ENCODE results near the gene ZNF786.
"Not testable (repeated sequence)": the region's sequence is repeated elsewhere in the genome, so short reads cannot be mapped to it uniquely, and the experiment has no call there.

Gene ZNF786

DNA sequence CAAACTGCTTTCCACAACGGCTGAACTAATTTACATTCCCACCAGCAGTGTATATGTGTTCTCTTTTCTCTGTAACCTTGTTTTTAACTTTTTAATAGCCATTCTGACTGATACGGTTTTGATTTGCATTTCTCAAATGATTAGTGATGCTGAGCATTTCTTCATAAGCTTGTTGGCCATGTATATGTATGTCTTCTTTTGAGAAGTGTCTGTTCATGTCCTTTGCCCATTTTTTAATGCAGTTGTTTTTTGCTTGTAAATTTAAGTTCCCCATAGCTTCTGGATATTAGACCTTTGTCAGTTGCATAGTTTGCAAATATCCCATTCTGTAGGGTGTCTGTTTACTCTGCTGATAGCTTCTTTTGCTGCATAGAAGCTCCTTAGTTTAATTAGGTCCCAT, 6.1 kb downstream of the ZNF786 start:
- DNase-seq (ENCODE audit: low read depth in 1 of 2, low spot score in 1 of 2) = no peak

GRCh38 chr7:149081914-149082313, 8.6 kb downstream of the ZNF786 start:
- no peak for DNase-seq (ENCODE audit: low read depth in 1 of 2, low spot score in 1 of 2)

DNA sequence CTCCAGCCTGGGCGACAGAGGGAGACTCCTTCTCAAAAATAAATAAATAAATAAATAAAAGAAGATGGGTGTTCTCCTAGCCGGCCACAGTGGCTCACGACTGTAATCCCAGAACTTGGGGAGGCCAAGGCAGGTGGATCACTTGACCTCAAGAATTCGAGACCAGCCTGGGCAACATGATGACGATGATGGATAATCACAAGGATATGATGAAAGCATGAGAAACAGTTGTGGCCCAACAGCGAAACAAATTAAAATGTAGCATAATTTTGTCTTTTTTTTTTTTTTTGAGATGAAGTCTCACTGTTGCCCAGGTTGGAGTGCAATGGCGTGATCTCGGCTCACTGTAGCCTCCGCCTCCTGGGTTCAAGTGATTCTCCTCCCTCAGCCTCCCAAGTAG, 12.9 kb downstream of the ZNF786 start:
- DNase-seq (ENCODE audit: low read depth in 1 of 2, low spot score in 1 of 2) = no peak

- no peak for DNase-seq (ENCODE audit: low read depth in 1 of 2, low spot score in 1 of 2)
Observed at GRCh38 chr7:149075286-149075685, 15.2 kb downstream of the ZNF786 start.

DNA sequence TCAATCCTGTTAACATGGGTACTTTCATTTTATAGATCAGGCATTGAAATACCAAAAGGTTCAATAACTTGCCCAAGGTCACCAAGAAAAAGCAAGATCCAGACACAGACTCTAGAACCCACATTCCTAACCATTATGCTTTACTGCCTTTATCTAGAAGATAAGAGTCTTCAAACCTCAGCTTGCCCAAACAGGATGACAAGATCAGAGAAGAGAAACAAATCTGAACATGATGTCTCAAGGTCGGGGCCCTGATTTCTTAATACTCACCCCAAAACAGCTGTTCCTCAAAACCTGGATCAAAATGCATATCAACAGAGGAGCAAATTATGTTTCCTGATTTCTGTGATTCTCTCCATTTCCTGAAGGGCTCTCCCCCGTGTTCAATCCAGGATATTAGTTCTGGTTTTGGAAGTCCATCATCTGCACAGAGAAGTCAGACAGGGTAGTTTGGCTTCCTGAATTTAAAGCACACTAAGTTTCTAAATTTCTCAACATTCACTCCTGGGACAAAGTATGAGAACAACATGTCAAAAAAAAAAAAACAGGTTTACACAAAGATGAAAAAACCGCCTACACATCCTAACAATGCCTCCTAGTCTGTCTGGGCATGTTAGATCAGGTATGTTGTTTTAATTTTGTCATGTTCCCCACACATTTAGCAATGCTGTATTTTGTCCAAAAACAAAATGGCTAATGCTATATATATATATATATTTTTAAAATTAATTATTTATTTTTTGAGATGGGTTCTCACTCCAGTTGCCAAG, 16.2 kb downstream of the ZNF786 start:
- DNase-seq (ENCODE audit: low read depth in 1 of 2, low spot score in 1 of 2) = no peak

DNA sequence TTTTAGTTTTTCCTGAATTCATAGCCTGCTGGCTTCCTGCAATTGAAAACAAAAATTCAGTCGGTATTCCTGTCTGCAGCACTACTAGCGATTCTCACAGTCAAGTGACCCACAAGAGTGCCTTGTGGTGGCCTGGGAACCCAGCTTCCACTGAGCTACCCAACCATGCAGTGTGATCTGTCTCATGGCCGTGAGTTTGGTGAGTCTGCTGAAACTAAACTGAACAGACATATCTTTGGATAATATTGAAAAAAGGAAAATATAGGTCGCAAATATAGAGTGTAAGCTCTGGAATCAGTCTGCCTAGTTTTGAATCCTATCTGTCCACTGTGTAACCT, 18.1 kb downstream of the ZNF786 start:
- DNase-seq (ENCODE audit: low read depth in 1 of 2, low spot score in 1 of 2) = no peak

GRCh38 chr7:149071641-149072437, 18.7 kb downstream of the ZNF786 start:
- DNase-seq (ENCODE audit: low read depth in 1 of 2, low spot score in 1 of 2) = peak in 1 of 2 donors; percentile 39

DNA sequence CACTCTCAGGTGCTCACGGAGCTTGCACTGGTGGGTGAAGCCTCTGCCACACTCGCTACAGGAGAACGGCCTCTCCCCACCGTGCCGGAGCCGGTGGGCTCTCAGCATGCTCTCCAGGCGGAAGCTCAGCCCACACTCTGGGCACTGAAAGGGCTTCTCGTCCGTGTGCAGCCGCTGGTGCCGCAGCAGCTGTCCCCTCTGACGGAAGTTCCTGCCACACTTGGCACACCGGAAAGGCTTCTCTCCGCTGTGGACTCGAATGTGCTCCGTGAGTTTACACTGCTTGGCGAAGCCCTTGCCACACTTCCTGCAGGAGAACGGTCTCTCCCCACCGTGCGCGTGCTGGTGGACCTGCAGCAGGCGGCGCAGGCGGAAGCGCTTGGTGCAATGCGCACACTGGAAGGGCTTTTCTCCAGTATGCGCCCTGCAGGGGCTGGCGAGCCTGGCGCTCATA, 19.3 kb downstream of the ZNF786 start:
- DNase-seq (ENCODE audit: low read depth in 1 of 2, low spot score in 1 of 2) = no peak

GRCh38 chr7:149070372-149071125, 20.0 kb downstream of the ZNF786 start:
- no peak for DNase-seq (ENCODE audit: low read depth in 1 of 2, low spot score in 1 of 2)

- DNase-seq (ENCODE audit: low read depth in 1 of 2, low spot score in 1 of 2) = no peak
Observed at GRCh38 chr7:149067869-149068268, 22.6 kb downstream of the ZNF786 start.

DNA sequence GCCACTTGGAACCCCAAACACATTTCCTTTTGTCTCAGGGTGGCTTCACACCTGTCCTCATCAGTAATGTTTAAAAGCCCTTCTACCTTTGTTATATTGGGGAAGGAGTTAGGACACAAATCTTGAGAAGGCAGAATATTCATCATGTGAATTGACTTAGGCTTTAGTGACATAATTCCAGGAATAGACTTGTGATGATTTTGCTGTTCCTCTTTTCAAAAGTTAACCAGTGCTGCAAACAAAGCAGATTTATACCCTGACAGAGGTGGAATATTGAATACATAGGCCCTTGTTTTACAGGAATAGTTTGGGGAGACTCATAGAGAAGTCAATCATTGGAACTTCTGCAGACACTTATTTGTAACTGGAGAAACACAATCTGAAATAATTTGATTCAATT, 27.0 kb downstream of the ZNF786 start:
- DNase-seq (ENCODE audit: low read depth in 1 of 2, low spot score in 1 of 2) = no peak

GRCh38 chr7:149062217-149062899, 28.2 kb downstream of the ZNF786 start:
- DNase-seq (ENCODE audit: low read depth in 1 of 2, low spot score in 1 of 2) = not testable (repeated sequence)

DNA sequence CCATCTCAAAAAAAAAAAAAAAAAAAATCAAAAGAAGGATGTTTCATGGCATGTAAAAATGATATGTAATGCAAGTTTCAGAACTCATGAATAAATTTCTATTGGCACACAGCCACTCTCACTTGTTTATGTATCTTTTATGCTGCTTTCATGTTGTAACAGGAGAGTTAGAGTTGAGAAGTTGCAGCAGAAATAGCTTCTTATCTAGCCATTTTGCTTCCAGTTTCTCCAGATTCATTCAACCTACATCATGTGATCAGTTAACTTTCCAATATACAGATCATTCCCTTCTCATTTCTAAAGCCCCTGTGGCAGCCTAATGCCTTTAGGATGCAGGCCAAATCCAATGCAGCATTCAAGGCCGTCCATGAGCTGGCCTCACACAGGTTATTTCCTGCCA, 30.4 kb downstream of the ZNF786 start:
- no peak for DNase-seq (ENCODE audit: low read depth in 1 of 2, low spot score in 1 of 2)

DNA sequence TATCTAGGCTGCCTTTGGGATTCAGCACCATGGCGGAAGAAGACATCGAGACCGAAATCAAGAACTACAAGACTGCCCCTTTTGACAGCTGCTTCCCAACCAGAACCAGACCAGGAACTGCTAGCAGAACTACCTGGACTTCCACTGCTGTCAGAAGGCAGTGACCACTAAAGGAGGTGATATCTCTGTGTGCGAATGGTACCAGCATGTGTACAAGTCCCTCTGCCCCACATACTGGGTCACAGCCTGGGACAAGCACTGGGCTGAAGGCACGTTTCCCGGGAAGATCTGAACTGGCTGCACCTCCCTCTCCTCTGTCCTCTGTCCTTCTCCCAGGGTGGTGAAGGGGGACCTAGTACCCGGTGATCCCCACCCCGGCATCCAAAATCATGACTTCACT, 36.6 kb downstream of the ZNF786 start:
- DNase-seq (ENCODE audit: low read depth in 1 of 2, low spot score in 1 of 2) = no peak

DNA sequence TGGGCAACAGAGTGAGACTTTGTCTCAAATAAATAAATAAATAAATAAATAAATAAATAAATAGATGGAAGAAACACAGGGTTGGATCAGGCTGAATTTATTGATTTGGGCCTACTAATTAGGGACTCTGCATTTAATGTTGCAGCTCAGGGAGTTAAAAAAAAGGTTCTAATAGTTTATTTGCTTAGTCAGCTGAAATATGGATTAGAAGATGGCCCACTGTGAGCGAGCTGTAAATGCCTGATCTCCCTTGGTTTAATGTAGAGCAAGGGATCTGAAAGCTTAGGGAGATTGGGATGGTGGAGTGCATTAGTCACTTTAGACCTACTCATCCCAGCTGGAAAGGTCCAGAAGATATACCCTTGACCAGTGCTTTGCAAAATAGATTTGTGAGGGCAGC, 37.1 kb downstream of the ZNF786 start:
- no peak for DNase-seq (ENCODE audit: low read depth in 1 of 2, low spot score in 1 of 2)

GRCh38 chr7:149050941-149051340, 39.6 kb downstream of the ZNF786 start:
- no peak for DNase-seq (ENCODE audit: low read depth in 1 of 2, low spot score in 1 of 2)

DNA sequence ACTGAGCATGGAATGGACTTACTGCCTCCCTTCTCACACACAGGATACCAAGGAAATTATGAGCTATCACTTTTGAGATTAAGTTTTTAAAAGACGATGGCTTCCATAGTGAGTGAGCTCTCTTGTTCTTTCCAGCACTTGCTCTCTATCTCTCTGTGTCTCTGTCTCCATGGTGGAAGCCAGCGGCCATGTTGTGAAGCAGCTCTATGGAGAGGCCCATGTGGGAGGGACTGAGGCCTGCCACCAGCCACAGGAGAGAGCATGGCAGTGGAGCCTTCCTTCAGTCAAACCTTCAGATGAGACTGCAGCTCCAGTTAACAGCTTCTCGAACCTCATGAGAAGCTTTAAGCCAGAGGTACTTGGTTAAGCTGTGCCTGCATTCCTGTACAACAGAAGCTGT, 41.7 kb downstream of the ZNF786 start:
- DNase-seq (ENCODE audit: low read depth in 1 of 2, low spot score in 1 of 2) = no peak

- DNase-seq (ENCODE audit: low read depth in 1 of 2, low spot score in 1 of 2) = no peak
Observed at GRCh38 chr7:149046416-149046815, 44.1 kb downstream of the ZNF786 start.

DNA sequence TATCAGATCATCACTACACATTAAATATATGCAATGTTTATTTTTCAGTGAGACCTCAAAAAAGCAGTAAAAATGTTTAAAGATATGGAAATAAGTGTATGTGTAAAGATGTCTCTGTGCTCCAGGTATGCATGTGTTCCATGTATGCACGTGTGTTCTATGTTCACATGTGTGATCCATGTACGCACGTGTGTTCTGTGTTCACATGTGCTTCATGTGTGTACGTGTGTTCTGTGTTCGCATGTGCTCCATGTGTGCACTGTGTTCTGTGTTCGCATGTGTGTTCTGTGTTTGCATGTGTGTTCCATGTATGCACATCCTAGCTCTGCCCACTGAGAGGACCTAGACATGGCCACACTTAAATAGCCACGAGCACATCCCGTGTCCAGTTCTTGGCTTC, 46.6 kb downstream of the ZNF786 start:
- no peak for DNase-seq (ENCODE audit: low read depth in 1 of 2, low spot score in 1 of 2)

- DNase-seq (ENCODE audit: low read depth in 1 of 2, low spot score in 1 of 2) = no peak
Observed at GRCh38 chr7:149041350-149041749, 49.2 kb downstream of the ZNF786 start.

DNA sequence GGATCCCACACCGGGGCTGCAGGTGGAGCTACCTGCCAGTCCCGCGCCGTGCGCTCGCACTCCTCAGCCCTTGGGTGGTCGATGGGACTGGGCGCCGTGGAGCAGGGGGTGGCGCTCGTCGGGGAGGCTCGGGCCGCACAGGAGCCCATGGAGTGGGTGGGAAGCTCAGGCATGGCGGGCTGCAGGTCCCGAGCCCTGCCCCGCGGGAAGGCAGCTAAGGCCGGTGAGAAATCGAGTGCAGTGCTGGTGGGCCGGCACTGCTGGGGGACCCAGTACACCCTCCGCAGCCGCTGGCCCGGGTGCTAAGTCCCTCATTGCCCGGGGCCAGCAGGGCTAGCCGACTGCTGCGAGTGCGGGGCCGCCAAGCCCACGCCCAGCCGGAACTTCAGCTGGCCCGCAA, 51.9 kb downstream of the ZNF786 start:
- DNase-seq (ENCODE audit: low read depth in 1 of 2, low spot score in 1 of 2) = not testable (repeated sequence)

Data from activated T-helper 1 cell treated with anti-CD3 and anti-CD28 coated beads, Interleukin-2, amount 50 U/mL, for 16 hours (primary cell).